GM21390 (cell line): ENCODE data around the gene HMGN5.
A peak's percentile ranks its signal among the peaks of the same experiment; 100 is the strongest.

Experiments
- ATAC-seq: cut with Tn5 transposase; IDR thresholded peaks from one replicate; pipeline ENCODE4 v1.9.1; 2021; ENCODE audit not compliant: unreplicated experiment

The HMGN5 gene

GRCh38 chrX:81201671-81202455 is at the start of gene HMGN5, which contains the start of gene SH3BGRL:
Gene HMGN5, minus strand, starts transcription at chrX:81201913. Its CDS starts 80,364 bp downstream, at chrX:81121549.
Gene SH3BGRL, plus strand, starts transcription at chrX:81202102. Its CDS starts 99 bp downstream, at chrX:81202201.
- ATAC-seq = peak; percentile 94

- ATAC-seq = no peak
Observed at GRCh38 chrX:81241753-81242152, 40.0 kb upstream of the HMGN5 start.

GRCh38 chrX:81240701-81241331 is 39.1 kb upstream of the HMGN5 start:
- ATAC-seq = no peak

GRCh38 chrX:81238166-81238565 is 36.5 kb upstream of the HMGN5 start:
- no peak for ATAC-seq

GRCh38 chrX:81237516-81237915 is 35.8 kb upstream of the HMGN5 start:
- ATAC-seq = no peak

- no peak for ATAC-seq
Observed at GRCh38 chrX:81232218-81232617, 30.5 kb upstream of the HMGN5 start.

- ATAC-seq = no peak
Observed at GRCh38 chrX:81231476-81231875, 29.8 kb upstream of the HMGN5 start.

GRCh38 chrX:81229901-81230300 is 28.2 kb upstream of the HMGN5 start:
- no peak for ATAC-seq

- ATAC-seq = no peak
Observed at GRCh38 chrX:81229229-81229628, 27.5 kb upstream of the HMGN5 start.

GRCh38 chrX:81215685-81216084 is 14.0 kb upstream of the HMGN5 start:
- ATAC-seq = no peak

GRCh38 chrX:81208916-81209315 is 7.2 kb upstream of the HMGN5 start:
- no peak for ATAC-seq

GRCh38 chrX:81206476-81206875 is 4.8 kb upstream of the HMGN5 start:
- no peak for ATAC-seq

GRCh38 chrX:81205551-81205950 is 3.8 kb upstream of the HMGN5 start:
- no peak for ATAC-seq

- no peak for ATAC-seq
Observed at GRCh38 chrX:81202943-81203342, 1.2 kb upstream of the HMGN5 start.

- no peak for ATAC-seq
Observed at GRCh38 chrX:81202456-81202819, 725 bp upstream of the HMGN5 start.

- ATAC-seq = no peak
Observed at GRCh38 chrX:81201071-81201470, 642 bp downstream of the HMGN5 start.

- ATAC-seq = peak; percentile 92
Observed at GRCh38 chrX:81195712-81196111, 6.0 kb downstream of the HMGN5 start.

GRCh38 chrX:81195259-81195658 is 6.5 kb downstream of the HMGN5 start:
- no peak for ATAC-seq

- no peak for ATAC-seq
Observed at GRCh38 chrX:81174286-81174685, 27.4 kb downstream of the HMGN5 start.

GRCh38 chrX:81168391-81168790 is 33.3 kb downstream of the HMGN5 start:
- ATAC-seq = no peak

GRCh38 chrX:81121513-81122363 is 80.0 kb downstream of the HMGN5 start:
- ATAC-seq = peak; percentile 94
